Trophoblast cell (in vitro differentiated cells and primary cell): Measurements from ENCODE around the gene BTAF1.
"Not testable (repeated sequence)": the region's sequence is repeated elsewhere in the genome, so short reads cannot be mapped to it uniquely, and the experiment has no call there.

Experiments
- DNase-seq, 2 donors: peaks; one replicate each; pipeline ENCODE4 v3.0.0-alpha.2; 2016
- H2AFZ ChIP-seq: 2 replicates; pipeline ENCODE4 v1.6.1; 2013; ENCODE audit warnings: low read length, moderate library complexity, mild to moderate bottlenecking; ENCODE audit not compliant: insufficient read depth, poor library complexity
- H2AK5ac ChIP-seq: 2 replicates; pipeline ENCODE4 v1.6.1; 2013; ENCODE audit warnings: mild to moderate bottlenecking, low read length
- H2BK120ac ChIP-seq: 2 replicates; pipeline ENCODE4 v1.6.1; 2013; ENCODE audit warnings: low read length, mild to moderate bottlenecking, moderate library complexity; ENCODE audit not compliant: insufficient read depth, poor library complexity
- H2BK12ac ChIP-seq: 2 replicates; pipeline ENCODE4 v1.6.1; 2013; ENCODE audit warnings: mild to moderate bottlenecking, low read length, moderate library complexity
- H2BK5ac ChIP-seq: 2 replicates; pipeline ENCODE4 v1.6.1; 2013; ENCODE audit warnings: low read length, low read depth, moderate library complexity, mild to moderate bottlenecking; ENCODE audit not compliant: poor library complexity
- H3K14ac ChIP-seq: 2 replicates; pipeline ENCODE4 v1.6.1; 2013; ENCODE audit warnings: mild to moderate bottlenecking, low read length
- H3K18ac ChIP-seq: 2 replicates; pipeline ENCODE4 v1.6.1; 2013; ENCODE audit warnings: mild to moderate bottlenecking, low read length
- H3K23ac ChIP-seq: 2 replicates; pipeline ENCODE4 v1.6.1; 2013; ENCODE audit warnings: low read length
- H3K27ac ChIP-seq: 2 replicates; pipeline ENCODE4 v1.5.1; 2013; ENCODE audit warnings: low read depth, mild to moderate bottlenecking, inconsistent platforms, low read length, moderate library complexity
- H3K27me3 ChIP-seq: 2 replicates; pipeline ENCODE4 v1.6.1; 2013; ENCODE audit warnings: inconsistent platforms, mild to moderate bottlenecking, low read length, moderate library complexity; ENCODE audit not compliant: insufficient read depth
- H3K36me3 ChIP-seq, 2 experiments: 1 replicate in 1 of 2; 2 replicates in 1 of 2; pipeline ENCODE4 v1.6.1; 2013; ENCODE audit warnings: low read length in 2 of 2, mild to moderate bottlenecking in 2 of 2, moderate library complexity in 1 of 2; ENCODE audit not compliant: insufficient read depth in 2 of 2, control insufficient read depth in 1 of 2
- H3K4ac ChIP-seq: 2 replicates; pipeline ENCODE4 v1.6.1; 2013; ENCODE audit warnings: low read depth, mild to moderate bottlenecking, low read length, moderate library complexity
- H3K4me1 ChIP-seq, 2 experiments: 1 replicate in 1 of 2; 2 replicates in 1 of 2; pipeline ENCODE4 v1.6.1; 2013; ENCODE audit warnings: low read length in 2 of 2, mild to moderate bottlenecking in 2 of 2, moderate library complexity in 1 of 2; ENCODE audit not compliant: insufficient read depth in 2 of 2, control insufficient read depth in 1 of 2
- H3K4me2 ChIP-seq: 2 replicates; pipeline ENCODE4 v1.6.1; 2013; ENCODE audit warnings: inconsistent platforms, mild to moderate bottlenecking, low read length, moderate library complexity
- H3K4me3 ChIP-seq: 2 replicates; pipeline ENCODE4 v1.5.1; 2013; ENCODE audit warnings: mild to moderate bottlenecking, low read depth, low read length, inconsistent platforms
- H3K79me1 ChIP-seq: one replicate; pipeline ENCODE4 v1.6.1; 2013; ENCODE audit warnings: low read length
- H3K79me2 ChIP-seq: 2 replicates; pipeline ENCODE4 v1.6.1; 2013; ENCODE audit warnings: low read length, mild to moderate bottlenecking; ENCODE audit not compliant: control insufficient read depth, insufficient read depth, poor library complexity
- H3K9ac ChIP-seq: 2 replicates; pipeline ENCODE4 v1.6.1; 2013; ENCODE audit warnings: mild to moderate bottlenecking, low read length
- H3K9me3 ChIP-seq: 2 replicates; pipeline ENCODE4 v1.6.1; 2013; ENCODE audit warnings: low read depth, mild to moderate bottlenecking, control low read depth, inconsistent platforms, low read length; ENCODE audit not compliant: insufficient read depth
- H4K12ac ChIP-seq: 2 replicates; pipeline ENCODE4 v1.6.1; 2013; ENCODE audit warnings: low read depth, mild to moderate bottlenecking, low read length, moderate library complexity
- H4K8ac ChIP-seq: 2 replicates; pipeline ENCODE4 v1.6.1; 2013; ENCODE audit warnings: low read depth, mild to moderate bottlenecking, low read length, moderate library complexity
- H4K91ac ChIP-seq: one replicate; pipeline ENCODE4 v1.6.1; 2013; ENCODE audit warnings: low read depth, mild to moderate bottlenecking, low read length, moderate library complexity
- WGBS: extraction: QIAGEN DNeasy Blood & Tissue Kit; methylation state at CpG from one replicate; pipeline ENCODE4 v1.1.7; 2013; ENCODE audit warnings: missing lambda C conversion rate; ENCODE audit not compliant: insufficient read length, insufficient coverage; ENCODE audit errors: extremely low coverage; 5-methylcytosine and 5-hydroxymethylcytosine counted together

Gene BTAF1

GRCh38 chr10:92014620-92015019 lies 91.0 kb downstream of the BTAF1 start:
- Histone ChIP-seq H3K4me3 (no peak overlapping the region), H2BK5ac (no peak overlapping the region), H4K12ac (no peak overlapping the region), H2AK5ac (no peak overlapping the region), H3K79me1 (no peaks in the 10 kb centered on the region), H3K18ac (no peak overlapping the region), H4K8ac (no peak overlapping the region), H3K4ac (no peak overlapping the region), H3K9me3 (no peaks in the 10 kb centered on the region), H2BK120ac (no peak overlapping the region), H3K4me1 (no peaks in the 10 kb centered on the region), H3K23ac (no peak overlapping the region), H2AFZ (no peak overlapping the region), H3K27ac (no peak overlapping the region), H4K91ac (no peak overlapping the region), H3K27me3 (no peaks in the 10 kb centered on the region), H3K4me2 (no peak overlapping the region), H3K9ac (no peak overlapping the region), H3K79me2 (no peaks in the 10 kb centered on the region), H3K14ac (no peak overlapping the region), H3K36me3 (peaks cover 10 to 15% of the 10 kb centered on the region in 2 experiments), H2BK12ac (no peak overlapping the region)
- WGBS: no CpG with 5 or more reads among the region's 1 CpG
- no peak for DNase-seq

GRCh38 chr10:92024700-92025099 lies 101.1 kb downstream of the BTAF1 start:
- Histone ChIP-seq H3K4me3 (no peak overlapping the region), H2AFZ (no peak overlapping the region), H3K9me3 (no peaks in the 10 kb centered on the region), H4K12ac (no peak overlapping the region), H3K27me3 (no peaks in the 10 kb centered on the region), H2AK5ac (no peak overlapping the region), H4K8ac (no peak overlapping the region), H3K9ac (no peak overlapping the region), H3K36me3 (peaks cover 12 to 13% of the 10 kb centered on the region in 2 experiments), H4K91ac (no peak overlapping the region), H3K23ac (no peak overlapping the region), H2BK120ac (no peak overlapping the region), H3K4ac (no peak overlapping the region), H3K79me1 (no peaks in the 10 kb centered on the region), H3K79me2 (no peaks in the 10 kb centered on the region), H3K18ac (no peak overlapping the region), H3K4me2 (no peak overlapping the region), H2BK12ac (no peak overlapping the region), H3K4me1 (no peaks in the 10 kb centered on the region), H3K27ac (no peak overlapping the region), H2BK5ac (no peak overlapping the region), H3K14ac (no peak overlapping the region)
- no peak for DNase-seq
- WGBS: no CpG with 5 or more reads among the region's 4 CpGs

- not testable (repeated sequence) for H4K91ac ChIP-seq, H3K14ac ChIP-seq, H3K79me2 ChIP-seq, H2AK5ac ChIP-seq, H2AFZ ChIP-seq, H4K12ac ChIP-seq, H4K8ac ChIP-seq, H3K27ac ChIP-seq, H3K4me2 ChIP-seq, H3K4ac ChIP-seq, H2BK5ac ChIP-seq, H3K23ac ChIP-seq, H3K9ac ChIP-seq, H3K27me3 ChIP-seq, H3K9me3 ChIP-seq, H3K18ac ChIP-seq, H2BK12ac ChIP-seq, H3K79me1 ChIP-seq, H2BK120ac ChIP-seq, H3K4me1 ChIP-seq, H3K4me3 ChIP-seq, DNase-seq
- peaks cover 12% of the 10 kb centered on the region in 2 experiments for H3K36me3 ChIP-seq
- WGBS: no CpG with 5 or more reads among the region's 3 CpGs
Observed at GRCh38 chr10:92025340-92025739, 101.8 kb downstream of the BTAF1 start.

- no peak overlapping the region for H3K23ac ChIP-seq
- no peak overlapping the region for H3K4ac ChIP-seq
- H3K4me3 ChIP-seq: no peak overlapping the region
- no peak overlapping the region for H4K12ac ChIP-seq
- no peaks in the 10 kb centered on the region for H3K79me2 ChIP-seq
- no peak overlapping the region for H3K14ac ChIP-seq
- H3K9ac ChIP-seq: no peak overlapping the region
- H2AFZ ChIP-seq: no peak overlapping the region
- H3K4me1 ChIP-seq: no peaks in the 10 kb centered on the region
- no peak overlapping the region for H2BK12ac ChIP-seq
- H3K27me3 ChIP-seq: no peaks in the 10 kb centered on the region
- H3K18ac ChIP-seq: no peak overlapping the region
- H3K36me3 ChIP-seq: peaks cover 14 to 17% of the 10 kb centered on the region in 2 experiments
- no peaks in the 10 kb centered on the region for H3K79me1 ChIP-seq
- H3K27ac ChIP-seq: no peak overlapping the region
- no peak overlapping the region for H4K8ac ChIP-seq
- DNase-seq: no peak
- no peak overlapping the region for H2AK5ac ChIP-seq
- H3K9me3 ChIP-seq: no peaks in the 10 kb centered on the region
- WGBS: no CpG with 5 or more reads among the region's 4 CpGs
- no peak overlapping the region for H3K4me2 ChIP-seq
- no peak overlapping the region for H2BK120ac ChIP-seq
- H4K91ac ChIP-seq: no peak overlapping the region
- H2BK5ac ChIP-seq: no peak overlapping the region
Observed at GRCh38 chr10:92027141-92027540, 103.6 kb downstream of the BTAF1 start.
